ENCODE data around the gene RPS6KC1. TPM values are rescaled to one million over a fixed set of nuclear protein-coding genes. Genes with fewer than 3 reads are reported as not detected.
"Not testable (repeated sequence)": the region's sequence is repeated elsewhere in the genome, so short reads cannot be mapped to it uniquely, and the experiment has no call there.

Gene RPS6KC1
- total and polyA plus RNA-seq, 8 donors: 15.8 to 25.2 (median 23.5) TPM

- Histone ChIP-seq H3K36me3 (peaks cover 0 to 19% of the 10 kb centered on the region in 2 donors), H3K4me1 (no peaks in the 10 kb centered on the region), H3K27ac (no peak overlapping the region), H3K27me3 (no peaks in the 10 kb centered on the region), H3K4me3 (no peak overlapping the region), H3K9me3 (peaks cover 0 to 33% of the 10 kb centered on the region in 2 donors)
- DNase-seq (no peak), ATAC-seq (no peak)
- TF ChIP-seq CTCF (IDR thresholded peaks at IDR 0.05): no peak
- intact Hi-C loops (cut with DNase I): no loop called here
Observed at GRCh38 chr1:213194855-213195254, 143.8 kb downstream of the RPS6KC1 start.

GRCh38 chr1:213196328-213197054 lies 145.4 kb downstream of the RPS6KC1 start:
- ATAC-seq; intact Hi-C loops (cut with DNase I); DNase-seq: not testable (repeated sequence)

GRCh38 chr1:213200630-213201029 lies 149.6 kb downstream of the RPS6KC1 start:
- TF ChIP-seq CTCF (IDR thresholded peaks at IDR 0.05): no peak
- intact Hi-C loops (cut with DNase I): no loop called here
- no peak overlapping the region for H3K4me3 ChIP-seq
- peaks cover 0 to 24% of the 10 kb centered on the region in 2 donors for H3K36me3 ChIP-seq
- DNase-seq (no peak), ATAC-seq (no peak)
- no peak overlapping the region for H3K27ac ChIP-seq
- peaks cover 0 to 18% of the 10 kb centered on the region in 2 donors for H3K9me3 ChIP-seq
- no peaks in the 10 kb centered on the region for H3K4me1 ChIP-seq
- no peaks in the 10 kb centered on the region for H3K27me3 ChIP-seq

More at GRCh38 chr1:213196328-213197054, 145.4 kb downstream of the RPS6KC1 start:
- H3K4me1 ChIP-seq, H3K27ac ChIP-seq, H3K4me3 ChIP-seq, H3K27me3 ChIP-seq: not testable (repeated sequence)
- Histone ChIP-seq H3K9me3 (peaks cover 0 to 20% of the 10 kb centered on the region in 2 donors), H3K36me3 (peaks cover 0 to 19% of the 10 kb centered on the region in 2 donors)

- DNase-seq (no peak), ATAC-seq (no peak)
- H3K4me3 ChIP-seq: no peak overlapping the region
- H3K9me3 ChIP-seq: peaks cover 0 to 17% of the 10 kb centered on the region in 2 donors
- intact Hi-C loops (cut with DNase I): no loop called here
- TF ChIP-seq CTCF (IDR thresholded peaks at IDR 0.05): no peak
- H3K27me3 ChIP-seq: no peaks in the 10 kb centered on the region
- H3K4me1 ChIP-seq: no peaks in the 10 kb centered on the region
- H3K36me3 ChIP-seq: peaks cover 0 to 25% of the 10 kb centered on the region in 2 donors
- H3K27ac ChIP-seq: no peak overlapping the region
Observed at GRCh38 chr1:213201380-213202155, 150.5 kb downstream of the RPS6KC1 start.

GRCh38 chr1:213211201-213211600 lies 160.2 kb downstream of the RPS6KC1 start:
- DNase-seq: no peak
- H3K36me3 ChIP-seq: peaks cover 0 to 40% of the 10 kb centered on the region in 2 donors
- ATAC-seq: no peak
- intact Hi-C loops (cut with DNase I): no loop called here
- H3K4me1 ChIP-seq: no peaks in the 10 kb centered on the region
- H3K27ac ChIP-seq: no peak overlapping the region
- H3K27me3 ChIP-seq: no peaks in the 10 kb centered on the region
- no peak overlapping the region for H3K4me3 ChIP-seq
- H3K9me3 ChIP-seq: no peaks in the 10 kb centered on the region
- TF ChIP-seq CTCF (IDR thresholded peaks at IDR 0.05): no peak

GRCh38 chr1:213219076-213219475 lies 168.0 kb downstream of the RPS6KC1 start:
- H3K4me1 ChIP-seq; H3K27me3 ChIP-seq; intact Hi-C loops (cut with DNase I); H3K4me3 ChIP-seq; ATAC-seq; H3K9me3 ChIP-seq; DNase-seq; H3K27ac ChIP-seq: not testable (repeated sequence)
- H3K36me3 ChIP-seq: peaks cover 0 to 10% of the 10 kb centered on the region in 2 donors

Data from left lung (tissue), 10 donors.